ENCODE measurements around the gene ID2.

The ID2 gene

GRCh38 chr2:8643250-8643995 lies 38.4 kb upstream of the ID2 start:
- no peak for TF ChIP-seq CTCF (IDR thresholded peaks at IDR 0.05; ENCODE audit: extremely low read depth, missing control alignments)

GRCh38 chr2:8643996-8644356 lies 37.9 kb upstream of the ID2 start:
- no peak for DNase-seq (ENCODE audit: low spot score)
- TF ChIP-seq CTCF (IDR thresholded peaks at IDR 0.05; ENCODE audit: extremely low read depth, missing control alignments) = no peak

More at GRCh38 chr2:8643250-8643995, 38.4 kb upstream of the ID2 start:
- no peak for DNase-seq (ENCODE audit: low spot score)

GRCh38 chr2:8644605-8645175 lies 37.2 kb upstream of the ID2 start:
- DNase-seq (ENCODE audit: low spot score) = no peak

GRCh38 chr2:8645176-8645831 lies 36.6 kb upstream of the ID2 start:
- TF ChIP-seq CTCF (IDR thresholded peaks at IDR 0.05; ENCODE audit: extremely low read depth, missing control alignments) = no peak
- no peak for DNase-seq (ENCODE audit: low spot score)

More at GRCh38 chr2:8644605-8645175, 37.2 kb upstream of the ID2 start:
- no peak for TF ChIP-seq CTCF (IDR thresholded peaks at IDR 0.05; ENCODE audit: extremely low read depth, missing control alignments)

GRCh38 chr2:8646731-8647461 lies 35.0 kb upstream of the ID2 start:
- DNase-seq (ENCODE audit: low spot score) = no peak
- TF ChIP-seq CTCF (IDR thresholded peaks at IDR 0.05; ENCODE audit: extremely low read depth, missing control alignments) = no peak

- DNase-seq (ENCODE audit: low spot score) = no peak
- TF ChIP-seq CTCF (IDR thresholded peaks at IDR 0.05; ENCODE audit: extremely low read depth, missing control alignments) = no peak
These were observed 34.4 kb upstream of the ID2 start for GRCh38 chr2:8647462-8647857.

Measured in GM20000 (cell line).